Thyroid gland (tissue), 4 donors: ENCODE measurements around the gene TCEAL9. TPM values are rescaled to one million over a fixed set of nuclear protein-coding genes. Genes with fewer than 3 reads are reported as not detected.
A peak's percentile ranks its signal among the peaks of the same experiment; 100 is the strongest.

Source experiments
- DNase-seq, 2 donors: peaks; one replicate each; pipeline ENCODE4 v3.0.0-alpha.2; 2019
- H3K27ac ChIP-seq, 3 donors: fragments of 200-600 bp; sonication (generic); 1 replicate in 2 of 3; 2 replicates in 1 of 3; pipeline ENCODE4 v1.5.1; 2016 to 2019; ENCODE audit warnings: mild to moderate bottlenecking in 1 of 3, moderate library complexity in 1 of 3
- H3K27me3 ChIP-seq: fragments of 200-600 bp; sonication (generic); one replicate; pipeline ENCODE4 v1.5.1; 2019
- H3K36me3 ChIP-seq, 2 donors: fragments of 200-600 bp; sonication (generic); one replicate each; pipeline ENCODE4 v1.5.1; 2016 to 2019
- H3K4me1 ChIP-seq, 2 donors: fragments of 200-600 bp; sonication (generic); one replicate each; pipeline ENCODE4 v1.5.1; 2017 to 2019
- H3K4me3 ChIP-seq, 3 donors: fragments of 200-600 bp; sonication (generic); replicated peaks in 1 of 3; 1 replicate in 2 of 3; 2 replicates in 1 of 3; pipeline ENCODE4 v1.5.1; 2016; ENCODE audit warnings: mild to moderate bottlenecking in 1 of 3
- H3K9me3 ChIP-seq: fragments of 200-600 bp; sonication (generic); one replicate; pipeline ENCODE4 v1.5.1; 2017
- CTCF ChIP-seq, 6 experiments: fragments of 200-600 bp in 3 of 6; fragments of 450-650 bp in 3 of 6; sonication (generic) in 3 of 6; IDR thresholded peaks; one replicate each; pipeline ENCODE4 v1.5.1; 2016 to 2019; ENCODE audit warnings: antibody characterized with exemption in 6 of 6, mild to moderate bottlenecking in 2 of 6, inconsistent platforms in 1 of 6, moderate library complexity in 1 of 6
- POLR2A ChIP-seq, 2 donors: fragments of 450-650 bp; IDR thresholded peaks; one replicate each; pipeline ENCODE4 v1.6.1; 2017; ENCODE audit warnings: antibody characterized with exemption in 2 of 2, mild to moderate bottlenecking in 2 of 2, moderate library complexity in 1 of 2
- WGBS, 2 donors: methylation state at CpG; one replicate each; pipeline ENCODE4 v1.1.5; 2017; 5-methylcytosine and 5-hydroxymethylcytosine counted together
- intact Hi-C: fragments of 100-400 bp; cut with DNase I; formaldehyde crosslinking; loops from one replicate; pipeline ENCODE4 v1.15.1; 2023
- total RNA-seq, 4 donors: library from RNA; depleted of rRNA; stranded (reverse); fragments of >200 nt; gene quantifications; one replicate each; pipeline ENCODE4 v1.2.3, GENCODE V29; 2016

Gene TCEAL9
- total RNA-seq, 4 donors from 2014 or later, result 123 to 140 (median 132) TPM

GRCh38 chrX:103330681-103331288, 25.5 kb upstream of the TCEAL9 start:
- H3K36me3 ChIP-seq, result no peaks in the 10 kb centered on the region
- peaks cover 6% of the 10 kb centered on the region for H3K27me3 ChIP-seq
- TF ChIP-seq CTCF (IDR thresholded peaks at IDR 0.05) (no peak), POLR2A (IDR thresholded peaks at IDR 0.05) (no peak)
- H3K4me3 ChIP-seq, result no peak overlapping the region
- 22 to 23% methylated on average over 21 of the region's 21 CpGs for WGBS, 2 donors
- intact Hi-C loops, result no loop called here
- H3K27ac ChIP-seq, result no peak overlapping the region
- no peak for DNase-seq
- no peaks in the 10 kb centered on the region for H3K4me1 ChIP-seq
- no peaks in the 10 kb centered on the region for H3K9me3 ChIP-seq

DNA sequence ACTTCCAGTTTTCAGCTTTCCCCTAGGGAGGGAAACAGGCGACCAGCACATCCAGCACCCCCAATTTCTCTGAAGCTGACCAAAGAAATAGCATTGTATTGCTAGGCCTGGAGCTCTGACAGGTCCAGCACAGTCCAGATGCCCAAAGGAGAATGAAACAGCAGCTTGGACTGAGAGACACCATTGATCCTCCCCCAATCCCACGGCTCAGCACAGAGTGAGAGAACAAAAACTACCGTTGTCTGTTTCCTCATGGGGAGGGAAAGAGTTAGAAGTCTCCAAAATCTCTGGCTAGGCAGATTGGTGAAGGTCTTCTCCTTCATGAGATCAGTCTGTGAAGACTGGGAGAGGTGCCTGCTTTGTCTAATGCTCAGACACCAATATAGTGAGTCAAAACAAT, 17.6 kb upstream of the TCEAL9 start:
- no peak overlapping the region for H3K4me3 ChIP-seq
- DNase-seq, result no peak
- no peak overlapping the region for H3K27ac ChIP-seq
- no peaks in the 10 kb centered on the region for H3K36me3 ChIP-seq
- intact Hi-C loops, result no loop called here
- peaks cover 3% of the 10 kb centered on the region for H3K27me3 ChIP-seq
- H3K9me3 ChIP-seq, result no peaks in the 10 kb centered on the region
- WGBS, 2 donors, result 60 to 83% methylated on average over 1 to 3 of the region's 3 CpGs
- no peaks in the 10 kb centered on the region for H3K4me1 ChIP-seq
- TF ChIP-seq CTCF (IDR thresholded peaks at IDR 0.05) (no peak), POLR2A (IDR thresholded peaks at IDR 0.05) (no peak)

DNA sequence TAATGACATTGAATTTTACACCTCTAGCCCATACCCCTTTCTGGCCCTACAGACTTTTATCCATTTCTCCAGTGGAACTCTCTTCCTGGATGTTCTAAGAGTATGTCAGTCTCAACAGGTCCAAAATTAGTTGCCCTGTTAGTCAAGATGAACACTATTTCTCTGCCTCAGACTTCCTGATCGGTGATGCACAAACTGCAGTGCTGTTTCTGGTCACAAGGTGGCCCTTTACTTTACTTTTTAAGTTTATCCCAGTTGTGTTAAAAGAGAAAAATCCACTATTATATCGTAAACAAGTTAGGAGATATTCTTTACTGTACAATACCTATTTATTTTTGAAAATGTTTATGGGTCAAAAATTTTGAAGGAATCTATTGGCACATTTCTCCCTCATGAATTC, 13.2 kb upstream of the TCEAL9 start:
- intact Hi-C loops, result loop anchor here (5.0 kb wide), 1 partner anchor 124 kb away; no protein-coding TSS in a partner anchor

GRCh38 chrX:103344606-103345005, 11.7 kb upstream of the TCEAL9 start:
- no peaks in the 10 kb centered on the region for H3K36me3 ChIP-seq
- H3K9me3 ChIP-seq, result no peaks in the 10 kb centered on the region
- no peak overlapping the region for H3K27ac ChIP-seq
- no peak for DNase-seq
- TF ChIP-seq CTCF (IDR thresholded peaks at IDR 0.05) (no peak), POLR2A (IDR thresholded peaks at IDR 0.05) (no peak)
- WGBS, 2 donors, result 78 to 83% methylated on average over 2 of the region's 2 CpGs
- no peaks in the 10 kb centered on the region for H3K27me3 ChIP-seq
- H3K4me3 ChIP-seq, result no peak overlapping the region
- intact Hi-C loops, result loop anchor here (5.0 kb wide), 1 partner anchor 123 kb away; no protein-coding TSS in a partner anchor
- H3K4me1 ChIP-seq, result no peaks in the 10 kb centered on the region

More for the DNA sequence above, 13.2 kb upstream of the TCEAL9 start:
- peak; percentile 55 to 62 for DNase-seq
- WGBS, 2 donors, result 5 to 10% methylated on average over 2 of the region's 2 CpGs
- TF ChIP-seq CTCF (IDR thresholded peaks at IDR 0.05), result peak in 5 of 6 experiments; percentile 46 to 69 (median 65)
- TF ChIP-seq POLR2A (IDR thresholded peaks at IDR 0.05), result no peak
- Histone ChIP-seq H3K27ac (no peak overlapping the region), H3K4me1 (no peaks in the 10 kb centered on the region), H3K9me3 (no peaks in the 10 kb centered on the region), H3K36me3 (no peaks in the 10 kb centered on the region), H3K27me3 (no peaks in the 10 kb centered on the region), H3K4me3 (no peak overlapping the region)

DNA sequence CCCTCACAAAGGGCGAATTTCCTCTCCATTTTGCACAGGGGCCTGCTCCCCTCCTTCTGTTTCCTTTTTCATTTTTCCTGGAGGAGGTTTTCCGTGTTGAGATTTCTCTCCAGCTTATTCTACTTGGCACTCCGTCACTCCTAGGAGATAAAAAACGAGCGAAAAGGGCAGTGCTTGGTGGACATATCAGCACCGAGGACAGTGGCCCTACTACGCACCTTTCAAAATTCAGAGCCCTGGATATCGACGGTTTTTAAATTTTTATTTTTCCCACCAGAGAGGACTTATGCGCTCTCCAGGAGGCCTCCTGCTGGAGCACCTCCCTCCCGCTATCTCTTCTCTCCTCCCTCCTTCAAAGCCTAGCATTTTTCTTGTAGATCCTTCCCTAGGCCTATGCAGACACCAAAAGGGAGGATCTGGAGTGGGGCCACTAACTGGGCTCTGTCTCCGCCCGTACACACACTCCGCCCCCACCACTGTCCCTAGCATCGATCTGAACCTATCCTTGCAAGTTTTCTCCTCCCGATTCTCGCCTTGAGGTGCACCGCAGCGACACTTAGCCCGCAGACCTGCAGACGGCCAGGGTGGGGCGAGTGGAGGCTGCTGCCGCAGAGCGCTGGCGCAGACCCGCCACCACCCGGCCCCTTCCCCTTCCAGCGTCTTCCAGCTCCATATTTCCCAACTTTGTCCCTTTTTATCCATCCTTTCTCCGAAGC, 8.5 kb upstream of the TCEAL9 start:
- no peaks in the 10 kb centered on the region for H3K36me3 ChIP-seq
- WGBS, 2 donors, result 39 to 41% methylated on average over 29 of the region's 29 CpGs
- no peak for TF ChIP-seq POLR2A (IDR thresholded peaks at IDR 0.05)
- no peak for TF ChIP-seq CTCF (IDR thresholded peaks at IDR 0.05)
- H3K4me1 ChIP-seq, result no peaks in the 10 kb centered on the region
- no peaks in the 10 kb centered on the region for H3K9me3 ChIP-seq
- H3K4me3 ChIP-seq, result no peak overlapping the region
- intact Hi-C loops, result no loop called here
- H3K27ac ChIP-seq, result no peak overlapping the region
- DNase-seq, result no peak
- no peaks in the 10 kb centered on the region for H3K27me3 ChIP-seq
